GM19043 (cell line): ENCODE results near the gene AQR.

Experiments
- ATAC-seq: cut with Tn5 transposase; IDR thresholded peaks from one replicate; pipeline ENCODE4 v1.9.1; 2021; ENCODE audit warnings: low read depth; ENCODE audit not compliant: unreplicated experiment

AQR gene

GRCh38 chr15:34883633-34884032 is 85.9 kb downstream of the AQR start:
- no peak for ATAC-seq

GRCh38 chr15:34883042-34883441 is 86.5 kb downstream of the AQR start:
- no peak for ATAC-seq

GRCh38 chr15:34879107-34879506 is 90.4 kb downstream of the AQR start:
- no peak for ATAC-seq

GRCh38 chr15:34876640-34877039 is 92.9 kb downstream of the AQR start:
- no peak for ATAC-seq

- no peak for ATAC-seq
Measured at GRCh38 chr15:34869110-34869509, 100.4 kb downstream of the AQR start.

- no peak for ATAC-seq
Measured at GRCh38 chr15:34865531-34865930, 104.0 kb downstream of the AQR start.

- no peak for ATAC-seq
Measured at GRCh38 chr15:34861214-34861613, 108.3 kb downstream of the AQR start.

- no peak for ATAC-seq
Measured at GRCh38 chr15:34855893-34856292, 113.6 kb downstream of the AQR start.

- ATAC-seq, result no peak
Measured at GRCh38 chr15:34855413-34855812, 114.1 kb downstream of the AQR start.

- no peak for ATAC-seq
Measured at GRCh38 chr15:34854232-34854631, 115.3 kb downstream of the AQR start.

- ATAC-seq, result no peak
Measured at GRCh38 chr15:34853001-34853758, 116.4 kb downstream of the AQR start.

GRCh38 chr15:34851751-34852150 is 117.8 kb downstream of the AQR start:
- no peak for ATAC-seq

GRCh38 chr15:34851007-34851406 is 118.5 kb downstream of the AQR start:
- ATAC-seq, result no peak

- ATAC-seq, result no peak
Measured at GRCh38 chr15:34850121-34850520, 119.4 kb downstream of the AQR start.

- ATAC-seq, result no peak
Measured at GRCh38 chr15:34849364-34849959, 120.1 kb downstream of the AQR start.

- ATAC-seq, result no peak
Measured at GRCh38 chr15:34847598-34847997, 121.9 kb downstream of the AQR start.

GRCh38 chr15:34841262-34841725 is 128.2 kb downstream of the AQR start:
- no peak for ATAC-seq

- ATAC-seq, result no peak
Measured at GRCh38 chr15:34838282-34838681, 131.3 kb downstream of the AQR start.

- no peak for ATAC-seq
Measured at GRCh38 chr15:34837246-34838016, 132.1 kb downstream of the AQR start.

- no peak for ATAC-seq
Measured at GRCh38 chr15:34828145-34828911, 141.2 kb downstream of the AQR start.

- ATAC-seq, result no peak
Measured at GRCh38 chr15:34821831-34822230, 147.7 kb downstream of the AQR start.
